ENCODE data around the gene MICAL2. TPM values are rescaled to one million over a fixed set of nuclear protein-coding genes. Genes with fewer than 3 reads are reported as not detected.

MICAL2 gene
- total and polyA plus RNA-seq, 2 donors (not counting 3 experiments of a cell fraction or from before 2014, with no cell fraction given): 67.6 to 200 TPM

DNA sequence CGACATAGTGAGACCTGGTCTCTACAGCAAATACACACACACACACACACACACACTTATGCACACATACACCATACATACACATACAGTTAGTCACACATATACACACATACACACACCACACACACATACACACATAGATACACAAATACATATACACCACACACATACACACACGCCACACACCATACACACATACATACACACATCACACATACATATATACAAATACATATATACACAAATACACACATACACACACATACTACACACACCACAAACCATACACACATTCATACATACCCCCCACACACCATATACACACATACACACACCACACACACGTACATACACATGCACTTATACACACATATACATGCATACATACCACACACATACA is 57.7 kb downstream of the MICAL2 start:
- peak overlapping the region; percentile 95 for H3K27ac ChIP-seq (ENCODE audit: insufficient read depth, low read depth, low read length)
- no peak overlapping the region for H2AFZ ChIP-seq (ENCODE audit: low read depth, low read length)
- no peaks in the 10 kb centered on the region for H4K20me1 ChIP-seq (replicated peaks; ENCODE audit: control insufficient read depth, extremely low read depth, insufficient read depth, low read length)
- ChIA-PET POLR2A (interaction anchor here (0.8 kb wide), 1 partner anchor 13 kb away, joined by 3 read pairs; no protein-coding TSS in a partner anchor), CTCF (interaction anchor here (0.6 to 1.4 kb wide), 4 partner anchors 15 to 82 kb away, joined by 3 read pairs; no protein-coding TSS in a partner anchor)
- no TSS peak for BruUV-seq (replicated peaks)
- peak overlapping the region; percentile 77 for H3K9ac ChIP-seq (replicated peaks; ENCODE audit: extremely low read depth, insufficient read depth, low read length)
- peaks cover 44% of the 10 kb centered on the region for H3K79me2 ChIP-seq (ENCODE audit: control insufficient read depth, insufficient read depth, low read length)
- H3K4me1 ChIP-seq (ENCODE audit: control insufficient read depth, extremely low read depth, insufficient read depth, low read length): peaks cover 52% of the 10 kb centered on the region
- no peak for FAIRE-seq
- peaks cover 0 to 3% of the 10 kb centered on the region in 2 experiments for H3K36me3 ChIP-seq (ENCODE audit: control insufficient read depth in 2 of 2, extremely low read depth in 1 of 2, insufficient read depth in 2 of 2, low read length in 2 of 2)
- no peaks in the 10 kb centered on the region for H3K27me3 ChIP-seq (ENCODE audit: control insufficient read depth in 2 of 2, insufficient read depth in 2 of 2, low read length in 2 of 2)
- H3K4me3 ChIP-seq (replicated peaks in 1 of 3; ENCODE audit: insufficient read depth in 1 of 3, low read depth in 1 of 3, low read length in 3 of 3): no peak overlapping the region
- no peaks in the 10 kb centered on the region for H3K9me3 ChIP-seq (replicated peaks; ENCODE audit: control insufficient read depth, insufficient read depth, low read length)
- intact Hi-C loops (cut with micrococcal nuclease): no loop called here
- H3K4me2 ChIP-seq (ENCODE audit: insufficient read depth, low read length): no peak overlapping the region
- TF ChIP-seq EZH2 (IDR thresholded peaks at IDR 0.05; ENCODE audit: borderline replicate concordance, low read depth, low read length, severe bottlenecking): no peak
- peak; percentile 24 for TF ChIP-seq POLR2A (IDR thresholded peaks at IDR 0.05; ENCODE audit: low read depth, low read length)
- dilution Hi-C loops (cut with MboI; ENCODE audit: extremely low pct_ligation_motif_present, low sequenced_read_pairs): no loop called here
- DNase-seq (ENCODE audit: low read depth, low spot score): no peak
- H3K9me1 ChIP-seq (replicated peaks; ENCODE audit: control insufficient read depth, extremely low read depth, insufficient read depth, low read length): no peaks in the 10 kb centered on the region

DNA sequence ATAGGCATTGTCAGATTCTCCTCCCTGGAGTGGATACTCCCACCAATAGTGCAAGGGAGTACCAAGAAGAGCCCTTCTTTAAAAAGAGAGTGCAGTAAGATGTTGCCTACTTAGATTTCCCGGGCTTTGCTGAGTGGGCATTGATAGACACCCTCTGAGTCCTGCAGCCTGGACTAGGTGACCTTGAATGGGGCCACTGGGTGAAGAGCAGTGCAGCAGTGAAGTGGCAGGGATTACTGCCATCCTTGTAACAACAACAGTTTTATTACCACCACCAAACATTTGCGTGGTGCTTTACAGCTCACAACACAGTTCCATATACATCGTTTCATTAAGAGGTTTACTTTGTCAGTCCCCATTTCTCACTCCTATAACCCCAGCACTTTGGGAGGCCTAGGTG is 59.4 kb downstream of the MICAL2 start:
- TF ChIP-seq GATA2 (IDR thresholded peaks at IDR 0.05; ENCODE audit: insufficient read depth, insufficient read length, low read depth, low read length) (no peak), EZH2 (IDR thresholded peaks at IDR 0.05; ENCODE audit: borderline replicate concordance, low read depth, low read length, severe bottlenecking) (no peak), FOS (IDR thresholded peaks at IDR 0.05; ENCODE audit: borderline replicate concordance, insufficient read depth, low read length) (no peak), MYC (IDR thresholded peaks at IDR 0.05; ENCODE audit: low read depth, low read length) (no peak), JUN (IDR thresholded peaks at IDR 0.05; ENCODE audit: borderline replicate concordance, insufficient read depth, insufficient read length, low read depth) (no peak), CTCF (IDR thresholded peaks at IDR 0.05; ENCODE audit: extremely low read depth in 1 of 2, insufficient read depth in 1 of 2, low read depth in 1 of 2, low read length in 2 of 2) (no peak), POLR2AphosphoS5 (IDR thresholded peaks at IDR 0.05; ENCODE audit: insufficient read depth, low read depth, low read length) (no peak)
- Histone ChIP-seq H3K9me3 (replicated peaks; ENCODE audit: control insufficient read depth, insufficient read depth, low read length) (no peaks in the 10 kb centered on the region), H3K9ac (replicated peaks; ENCODE audit: extremely low read depth, insufficient read depth, low read length) (no peak overlapping the region), H3K4me3 (replicated peaks in 1 of 3; ENCODE audit: insufficient read depth in 1 of 3, low read depth in 1 of 3, low read length in 3 of 3) (no peak overlapping the region), H3K79me2 (ENCODE audit: control insufficient read depth, insufficient read depth, low read length) (peaks cover 51% of the 10 kb centered on the region), H4K20me1 (replicated peaks; ENCODE audit: control insufficient read depth, extremely low read depth, insufficient read depth, low read length) (no peaks in the 10 kb centered on the region), H3K4me2 (ENCODE audit: insufficient read depth, low read length) (no peak overlapping the region), H3K9me1 (replicated peaks; ENCODE audit: control insufficient read depth, extremely low read depth, insufficient read depth, low read length) (no peaks in the 10 kb centered on the region), H3K27ac (ENCODE audit: insufficient read depth, low read depth, low read length) (no peak overlapping the region), H3K27me3 (ENCODE audit: control insufficient read depth in 2 of 2, insufficient read depth in 2 of 2, low read length in 2 of 2) (no peaks in the 10 kb centered on the region), H3K36me3 (ENCODE audit: control insufficient read depth in 2 of 2, extremely low read depth in 1 of 2, insufficient read depth in 2 of 2, low read length in 2 of 2) (peaks cover 0 to 3% of the 10 kb centered on the region in 2 experiments), H2AFZ (ENCODE audit: low read depth, low read length) (no peak overlapping the region), H3K4me1 (ENCODE audit: control insufficient read depth, extremely low read depth, insufficient read depth, low read length) (peaks cover 45% of the 10 kb centered on the region)
- intact Hi-C loops (cut with micrococcal nuclease): no loop called here
- FAIRE-seq: no peak
- ChIA-PET CTCF (no interaction called here), POLR2A (no interaction called here)
- BruUV-seq (replicated peaks): no TSS peak
- dilution Hi-C loops (cut with MboI; ENCODE audit: extremely low pct_ligation_motif_present, low sequenced_read_pairs): no loop called here
- no peak for DNase-seq (ENCODE audit: low read depth, low spot score)

Data from endothelial cell of umbilical vein (primary cell).